ENCODE measurements around the gene DALRD3. TPM values are rescaled to one million over a fixed set of nuclear protein-coding genes. Genes with fewer than 3 reads are reported as not detected.

The DALRD3 gene
- total RNA-seq, 1 donor from 2014 or later, result 35.4 TPM

GRCh38 chr3:49019941-49020329 lies 1.6 kb upstream of the DALRD3 start:
- H3K36me3 ChIP-seq, result peaks cover 0 to 34% of the 10 kb centered on the region in 2 donors
- intact Hi-C loops (cut with DNase I), result no loop called here
- peaks cover 54% of the 10 kb centered on the region for H3K4me1 ChIP-seq
- no peaks in the 10 kb centered on the region for H3K9me3 ChIP-seq
- H3K4me3 ChIP-seq, result peak overlapping the region; percentile 95 to 99
- H3K27me3 ChIP-seq, result no peaks in the 10 kb centered on the region
- DNase-seq (ENCODE audit: extremely low spot score in 2 of 2), result no peak
- no peak for TF ChIP-seq CTCF (IDR thresholded peaks at IDR 0.05)
- TF ChIP-seq POLR2A (IDR thresholded peaks at IDR 0.05), result no peak
- no peak for TF ChIP-seq POLR2AphosphoS5 (IDR thresholded peaks at IDR 0.05; ENCODE audit: insufficient read depth in 1 of 2, low read depth in 1 of 2)
- H3K27ac ChIP-seq, result peak overlapping the region; percentile 99

DNA sequence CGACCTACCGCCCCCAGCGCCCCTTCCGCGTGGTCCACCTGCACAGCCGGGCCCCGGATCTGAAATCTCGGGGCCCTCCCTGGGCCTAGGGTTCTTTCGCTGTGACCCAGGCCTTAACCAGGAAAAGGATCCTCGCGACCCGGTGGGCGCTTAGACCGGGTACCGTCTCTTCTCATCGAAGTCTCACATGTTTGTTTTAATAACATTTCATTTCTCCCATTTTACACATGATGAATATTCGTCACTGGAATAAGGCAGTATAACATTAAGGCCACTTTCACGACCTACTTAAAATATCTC lies 277 bp upstream of the DALRD3 start:
- Histone ChIP-seq H3K4me1 (peaks cover 58% of the 10 kb centered on the region), H3K36me3 (peaks cover 0 to 33% of the 10 kb centered on the region in 2 donors), H3K4me3 (peak overlapping the region; percentile 71 to 88), H3K9me3 (no peaks in the 10 kb centered on the region), H3K27me3 (no peaks in the 10 kb centered on the region), H3K27ac (peak overlapping the region; percentile 70)
- intact Hi-C loops (cut with DNase I), result no loop called here
- no peak for DNase-seq (ENCODE audit: extremely low spot score in 2 of 2)
- TF ChIP-seq POLR2AphosphoS5 (IDR thresholded peaks at IDR 0.05; ENCODE audit: insufficient read depth in 1 of 2, low read depth in 1 of 2) (peak in 1 of 2 donors; percentile 32), POLR2A (IDR thresholded peaks at IDR 0.05) (no peak)

GRCh38 chr3:49017229-49017970 lies 980 bp downstream of the DALRD3 start:
- intact Hi-C loops (cut with DNase I), result no loop called here
- no peaks in the 10 kb centered on the region for H3K27me3 ChIP-seq
- H3K36me3 ChIP-seq, result peaks cover 0 to 37% of the 10 kb centered on the region in 2 donors
- peaks cover 59% of the 10 kb centered on the region for H3K4me1 ChIP-seq
- peak overlapping the region; percentile 70 for H3K27ac ChIP-seq
- TF ChIP-seq CTCF (IDR thresholded peaks at IDR 0.05) (no peak), POLR2AphosphoS5 (IDR thresholded peaks at IDR 0.05; ENCODE audit: insufficient read depth in 1 of 2, low read depth in 1 of 2) (no peak), POLR2A (IDR thresholded peaks at IDR 0.05) (no peak)
- peak overlapping the region; percentile 71 to 88 for H3K4me3 ChIP-seq
- DNase-seq (ENCODE audit: extremely low spot score in 2 of 2), result no peak
- no peaks in the 10 kb centered on the region for H3K9me3 ChIP-seq

DNA sequence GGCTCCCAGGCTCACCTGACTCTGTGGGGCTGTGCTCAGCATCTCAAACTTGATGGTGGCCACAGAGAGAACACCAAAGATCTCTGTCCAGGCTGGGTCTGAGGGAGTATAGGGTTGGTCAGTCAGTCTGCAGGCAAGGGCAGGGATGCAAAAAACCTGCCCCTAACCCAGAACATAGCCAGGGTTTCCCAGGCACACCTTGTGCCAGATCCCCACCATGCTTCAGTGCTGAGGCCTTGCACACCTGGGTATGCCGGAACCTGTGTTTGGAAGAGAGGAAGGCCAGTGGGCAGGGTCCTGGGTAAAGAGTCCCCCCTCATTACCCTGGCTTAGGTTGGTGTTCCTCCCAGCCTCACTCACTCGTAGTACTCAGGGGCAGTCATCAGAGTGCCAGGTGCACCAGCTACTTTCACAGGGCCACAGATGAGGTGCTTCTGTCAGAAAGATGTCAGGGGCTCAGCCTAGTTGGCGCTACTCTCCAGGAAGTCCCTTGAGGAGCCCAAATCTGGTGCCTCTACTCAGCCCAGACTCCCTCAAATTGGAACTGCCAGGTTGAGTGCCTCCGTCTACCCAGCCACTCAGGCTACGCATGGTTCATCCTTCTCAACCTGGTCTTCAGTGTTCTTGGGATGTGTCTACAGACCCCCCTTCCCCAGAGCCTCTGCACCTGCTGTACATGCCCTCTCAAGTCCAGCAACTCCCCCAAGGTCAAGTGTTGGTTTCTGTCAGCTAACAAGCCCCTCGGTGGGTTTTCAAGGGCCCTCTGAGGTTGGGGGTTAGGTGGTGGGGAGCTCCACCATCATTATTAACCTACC lies 1.8 kb downstream of the DALRD3 start:
- Histone ChIP-seq H3K27me3 (no peaks in the 10 kb centered on the region), H3K36me3 (peaks cover 0 to 42% of the 10 kb centered on the region in 2 donors), H3K27ac (no peak overlapping the region), H3K4me3 (no peak overlapping the region), H3K4me1 (peaks cover 61% of the 10 kb centered on the region), H3K9me3 (no peaks in the 10 kb centered on the region)
- TF ChIP-seq POLR2A (IDR thresholded peaks at IDR 0.05) (no peak), CTCF (IDR thresholded peaks at IDR 0.05) (no peak), POLR2AphosphoS5 (IDR thresholded peaks at IDR 0.05; ENCODE audit: insufficient read depth in 1 of 2, low read depth in 1 of 2) (no peak)
- intact Hi-C loops (cut with DNase I), result no loop called here
- DNase-seq (ENCODE audit: extremely low spot score in 2 of 2), result no peak

- Histone ChIP-seq H3K27me3 (no peaks in the 10 kb centered on the region), H3K36me3 (peaks cover 0 to 42% of the 10 kb centered on the region in 2 donors), H3K9me3 (no peaks in the 10 kb centered on the region), H3K4me3 (no peak overlapping the region), H3K27ac (no peak overlapping the region), H3K4me1 (peaks cover 57% of the 10 kb centered on the region)
- intact Hi-C loops (cut with DNase I), result no loop called here
- DNase-seq (ENCODE audit: extremely low spot score in 2 of 2), result no peak
- TF ChIP-seq CTCF (IDR thresholded peaks at IDR 0.05) (no peak), POLR2AphosphoS5 (IDR thresholded peaks at IDR 0.05; ENCODE audit: insufficient read depth in 1 of 2, low read depth in 1 of 2) (no peak), POLR2A (IDR thresholded peaks at IDR 0.05) (no peak)
Observed at GRCh38 chr3:49015765-49016164, 2.6 kb downstream of the DALRD3 start.

Measured in vagina (tissue), 2 donors.